Measurements from ENCODE around the gene ARID4B.
"Not testable (repeated sequence)": the region's sequence is repeated elsewhere in the genome, so short reads cannot be mapped to it uniquely, and the experiment has no call there.

The ARID4B gene

DNA sequence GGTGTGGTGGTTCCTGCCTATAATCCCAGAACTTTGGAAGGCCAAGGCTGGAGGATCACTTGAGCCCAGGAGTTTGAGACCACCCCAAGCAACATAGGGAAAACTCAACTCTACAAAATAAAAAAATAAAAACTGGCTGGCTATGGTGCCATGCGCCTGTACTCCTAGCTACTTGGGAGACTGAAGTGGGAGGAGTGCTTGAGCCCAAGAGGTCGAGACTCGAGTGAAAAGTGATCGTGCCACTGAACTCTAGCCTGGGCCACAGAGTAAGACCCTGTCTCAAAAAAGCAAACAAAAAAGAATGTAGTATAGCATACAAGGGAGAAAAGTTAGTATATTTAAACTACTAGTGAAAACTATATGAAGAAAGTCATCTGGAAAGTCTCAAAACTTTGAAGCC, 66.7 kb downstream of the ARID4B start:
- Histone ChIP-seq H3K4me1 (ENCODE audit: control insufficient read depth, insufficient read depth, low read length, poor library complexity, severe bottlenecking) (peaks cover 26% of the 10 kb centered on the region), H3K27me3 (replicated peaks; ENCODE audit: control insufficient read depth, insufficient read depth, low read length, poor library complexity, severe bottlenecking) (no peaks in the 10 kb centered on the region), H3K36me3 (ENCODE audit: control insufficient read depth, insufficient read depth, low read length) (no peaks in the 10 kb centered on the region), H3K4me3 (ENCODE audit: insufficient read depth, low read depth, low read length, poor library complexity, severe bottlenecking) (no peak overlapping the region), H3K9me3 (ENCODE audit: control insufficient read depth, low read length) (no peaks in the 10 kb centered on the region), H3K27ac (ENCODE audit: insufficient read depth, low read length, poor library complexity, severe bottlenecking) (no peak overlapping the region)
- DNase-seq, result no peak

DNA sequence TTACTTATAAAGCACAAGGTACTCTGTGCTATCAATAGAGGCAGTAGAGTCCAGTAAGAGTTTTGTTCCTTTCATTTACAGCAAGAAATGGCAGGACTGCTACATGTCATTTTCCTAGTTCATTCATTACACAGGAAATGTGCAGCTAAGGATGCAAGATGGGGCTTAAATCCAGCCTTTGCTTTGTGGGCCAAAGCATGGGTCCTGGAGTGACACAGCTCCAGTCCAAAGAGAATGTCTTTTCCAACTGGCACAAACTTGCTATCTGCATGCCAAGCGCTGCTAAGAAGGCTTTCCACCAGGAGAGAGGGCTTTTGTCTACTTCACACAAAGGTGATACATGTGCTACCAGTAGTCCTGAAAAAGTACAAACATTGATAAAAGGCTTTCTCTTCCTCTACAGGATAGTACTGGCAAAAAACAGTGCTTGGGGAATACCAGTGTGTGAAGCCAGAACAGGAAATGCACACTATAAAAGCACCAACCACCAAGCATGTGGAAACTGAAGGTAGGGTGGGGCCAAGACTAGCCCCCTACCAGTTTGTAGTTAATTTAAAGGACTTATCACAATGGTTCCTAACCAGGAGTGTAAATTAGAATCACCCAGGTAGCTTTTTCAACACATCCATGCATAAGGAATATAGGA, 68.7 kb downstream of the ARID4B start:
- H3K4me3 ChIP-seq (ENCODE audit: insufficient read depth, low read depth, low read length, poor library complexity, severe bottlenecking), result no peak overlapping the region
- H3K4me1 ChIP-seq (ENCODE audit: control insufficient read depth, insufficient read depth, low read length, poor library complexity, severe bottlenecking), result peaks cover 20% of the 10 kb centered on the region
- no peaks in the 10 kb centered on the region for H3K9me3 ChIP-seq (ENCODE audit: control insufficient read depth, low read length)
- no peaks in the 10 kb centered on the region for H3K36me3 ChIP-seq (ENCODE audit: control insufficient read depth, insufficient read depth, low read length)
- no peak overlapping the region for H3K27ac ChIP-seq (ENCODE audit: insufficient read depth, low read length, poor library complexity, severe bottlenecking)
- DNase-seq, result no peak
- no peaks in the 10 kb centered on the region for H3K27me3 ChIP-seq (replicated peaks; ENCODE audit: control insufficient read depth, insufficient read depth, low read length, poor library complexity, severe bottlenecking)

DNA sequence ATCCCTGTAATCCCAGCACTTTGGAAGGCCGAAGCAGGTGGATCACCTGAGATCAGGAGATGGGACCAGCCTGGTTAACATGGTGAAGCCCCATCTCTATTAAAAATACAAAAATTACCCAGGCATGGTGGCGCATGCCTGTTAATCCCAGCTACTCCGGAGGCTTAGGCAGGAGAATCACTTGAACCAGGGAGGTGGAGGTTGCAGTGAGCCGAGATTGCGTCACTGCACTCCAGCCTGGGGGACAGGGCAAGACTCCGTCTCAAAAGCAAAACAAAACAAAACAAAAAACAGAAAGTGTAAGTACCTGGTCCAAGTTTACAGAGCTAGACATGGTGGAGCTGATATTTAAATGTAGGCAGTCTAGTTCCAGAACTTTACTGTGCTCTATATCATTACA, 69.9 kb downstream of the ARID4B start:
- not testable (repeated sequence) for DNase-seq; H3K27ac ChIP-seq (ENCODE audit: insufficient read depth, low read length, poor library complexity, severe bottlenecking); H3K36me3 ChIP-seq (ENCODE audit: control insufficient read depth, insufficient read depth, low read length); H3K27me3 ChIP-seq (replicated peaks; ENCODE audit: control insufficient read depth, insufficient read depth, low read length, poor library complexity, severe bottlenecking); H3K9me3 ChIP-seq (ENCODE audit: control insufficient read depth, low read length); H3K4me3 ChIP-seq (ENCODE audit: insufficient read depth, low read depth, low read length, poor library complexity, severe bottlenecking)
- H3K4me1 ChIP-seq (ENCODE audit: control insufficient read depth, insufficient read depth, low read length, poor library complexity, severe bottlenecking), result peaks cover 19% of the 10 kb centered on the region

DNA sequence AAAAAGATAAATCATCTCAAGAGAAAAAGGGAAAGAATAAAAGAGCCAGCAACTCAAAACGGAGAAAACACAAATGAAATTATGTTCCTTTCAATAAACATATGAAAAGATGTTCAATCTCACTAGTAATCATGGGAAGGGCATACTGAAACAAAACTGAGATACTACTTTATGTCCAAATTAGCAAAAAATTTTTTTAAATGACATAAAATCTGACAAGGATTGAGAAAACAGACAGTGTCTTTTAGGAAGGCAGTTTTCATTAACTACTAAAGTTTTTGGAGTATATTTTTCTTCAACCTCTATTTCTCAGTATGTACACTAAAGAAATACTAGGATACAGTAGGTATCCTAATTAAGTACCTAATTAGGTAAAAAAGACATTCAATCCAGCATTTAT, 73.3 kb downstream of the ARID4B start:
- Histone ChIP-seq H3K9me3 (ENCODE audit: control insufficient read depth, low read length) (no peaks in the 10 kb centered on the region), H3K27ac (ENCODE audit: insufficient read depth, low read length, poor library complexity, severe bottlenecking) (peak overlapping the region; percentile 0), H3K4me1 (ENCODE audit: control insufficient read depth, insufficient read depth, low read length, poor library complexity, severe bottlenecking) (peaks cover 12% of the 10 kb centered on the region), H3K36me3 (ENCODE audit: control insufficient read depth, insufficient read depth, low read length) (peaks cover 17% of the 10 kb centered on the region), H3K27me3 (replicated peaks; ENCODE audit: control insufficient read depth, insufficient read depth, low read length, poor library complexity, severe bottlenecking) (no peaks in the 10 kb centered on the region), H3K4me3 (ENCODE audit: insufficient read depth, low read depth, low read length, poor library complexity, severe bottlenecking) (no peak overlapping the region)
- no peak for DNase-seq

DNA sequence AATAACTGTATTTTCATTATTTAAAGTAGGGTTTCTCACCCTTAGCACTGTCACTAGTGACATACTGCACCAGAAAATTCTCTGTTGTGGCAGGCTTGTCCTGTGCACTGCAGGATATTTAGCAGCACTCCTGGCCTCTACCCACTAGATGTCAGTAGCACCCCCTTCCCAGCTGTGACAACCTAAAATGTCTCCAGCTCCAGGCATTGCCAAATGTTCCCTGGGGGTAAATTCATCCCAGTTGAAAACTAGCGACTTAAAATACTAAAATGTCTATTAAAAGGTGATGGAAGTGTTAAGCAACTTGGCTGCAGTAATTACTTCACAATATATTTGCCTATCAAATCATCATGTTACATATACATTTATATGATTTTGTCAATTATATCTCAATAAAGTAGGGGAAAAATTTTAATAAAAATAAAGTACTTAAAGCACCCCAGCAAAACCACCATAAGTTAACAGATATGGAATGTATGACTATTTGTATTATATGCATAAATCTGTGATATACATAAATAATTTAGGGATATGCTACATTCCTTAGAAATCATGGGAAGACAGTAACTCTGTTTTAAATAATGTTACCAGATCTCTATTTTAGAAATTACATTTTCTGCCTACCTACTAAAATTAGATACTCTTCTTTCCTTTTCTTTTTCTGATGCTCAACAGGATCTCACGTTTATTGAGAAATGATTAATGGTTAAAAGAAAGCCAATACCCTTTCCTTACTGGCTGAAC, 74.6 kb downstream of the ARID4B start:
- Histone ChIP-seq H3K27ac (ENCODE audit: insufficient read depth, low read length, poor library complexity, severe bottlenecking) (no peak overlapping the region), H3K9me3 (ENCODE audit: control insufficient read depth, low read length) (no peaks in the 10 kb centered on the region), H3K4me1 (ENCODE audit: control insufficient read depth, insufficient read depth, low read length, poor library complexity, severe bottlenecking) (no peaks in the 10 kb centered on the region), H3K36me3 (ENCODE audit: control insufficient read depth, insufficient read depth, low read length) (peaks cover 23% of the 10 kb centered on the region), H3K27me3 (replicated peaks; ENCODE audit: control insufficient read depth, insufficient read depth, low read length, poor library complexity, severe bottlenecking) (no peaks in the 10 kb centered on the region), H3K4me3 (ENCODE audit: insufficient read depth, low read depth, low read length, poor library complexity, severe bottlenecking) (no peak overlapping the region)
- DNase-seq, result peak; percentile 29 to 50 (median 37)

DNA sequence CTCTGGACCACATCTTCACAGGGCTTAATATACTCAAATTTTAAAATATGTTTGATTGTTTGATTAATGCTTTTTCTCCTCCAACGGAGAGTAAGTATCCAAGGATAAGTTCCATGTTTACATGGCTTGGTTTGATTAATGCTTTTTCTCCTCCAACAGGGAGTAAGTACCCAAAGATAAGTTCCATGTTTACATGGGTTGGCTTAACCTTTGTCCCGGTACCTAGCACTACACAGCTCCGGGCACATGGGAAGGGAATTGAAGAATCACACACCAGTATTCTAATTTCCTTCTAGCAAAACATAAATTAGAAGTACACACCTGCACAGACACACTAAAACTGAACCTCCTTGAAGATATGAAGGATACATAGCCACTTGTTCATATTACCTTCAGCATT, 77.5 kb downstream of the ARID4B start:
- no peak overlapping the region for H3K27ac ChIP-seq (ENCODE audit: insufficient read depth, low read length, poor library complexity, severe bottlenecking)
- no peak for DNase-seq
- no peak overlapping the region for H3K4me3 ChIP-seq (ENCODE audit: insufficient read depth, low read depth, low read length, poor library complexity, severe bottlenecking)
- no peaks in the 10 kb centered on the region for H3K27me3 ChIP-seq (replicated peaks; ENCODE audit: control insufficient read depth, insufficient read depth, low read length, poor library complexity, severe bottlenecking)
- peaks cover 10% of the 10 kb centered on the region for H3K4me1 ChIP-seq (ENCODE audit: control insufficient read depth, insufficient read depth, low read length, poor library complexity, severe bottlenecking)
- H3K9me3 ChIP-seq (ENCODE audit: control insufficient read depth, low read length), result no peaks in the 10 kb centered on the region
- peaks cover 33% of the 10 kb centered on the region for H3K36me3 ChIP-seq (ENCODE audit: control insufficient read depth, insufficient read depth, low read length)

DNA sequence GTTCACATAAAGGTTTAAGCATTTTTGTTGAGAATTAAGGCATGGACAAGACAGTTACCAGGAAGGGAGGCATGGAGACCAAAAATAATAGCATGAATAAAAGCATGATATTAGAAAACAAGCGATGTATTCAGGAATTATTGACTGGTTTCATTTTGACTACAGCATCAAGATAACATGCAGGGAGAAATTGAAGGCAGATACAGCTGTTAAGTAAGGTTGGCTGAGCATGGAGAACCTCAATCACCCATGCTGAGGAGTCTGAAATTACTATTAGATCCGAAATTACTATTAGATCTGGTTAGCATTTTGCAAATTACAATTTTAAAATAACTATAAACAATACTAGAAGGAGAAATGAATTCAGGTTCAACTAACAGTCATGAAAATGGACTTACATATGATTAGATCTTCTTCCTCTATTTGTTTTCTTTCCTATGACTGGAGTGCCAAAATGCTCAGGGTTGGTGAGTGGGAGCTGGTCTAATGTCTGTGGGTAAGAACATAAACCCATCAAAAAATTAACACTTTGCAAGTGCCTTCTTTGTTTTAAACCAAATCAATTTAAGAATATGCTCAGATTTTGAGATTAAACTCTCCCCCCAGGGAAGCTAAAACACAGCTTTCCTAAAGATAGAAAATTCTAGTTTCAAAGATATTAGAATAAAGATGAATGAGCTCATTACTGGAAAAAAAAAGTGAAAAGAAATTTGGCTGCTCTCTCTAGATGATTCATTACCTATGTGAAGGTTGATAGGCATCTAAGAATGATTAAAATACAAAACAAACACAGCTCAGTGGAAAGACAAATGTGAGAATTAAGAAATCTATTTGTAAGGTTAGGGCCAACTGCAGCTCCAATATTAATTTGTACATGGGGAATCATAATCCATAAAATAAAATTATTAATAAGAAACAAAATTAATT, 81.7 kb downstream of the ARID4B start:
- Histone ChIP-seq H3K36me3 (ENCODE audit: control insufficient read depth, insufficient read depth, low read length) (peaks cover 26% of the 10 kb centered on the region), H3K27me3 (replicated peaks; ENCODE audit: control insufficient read depth, insufficient read depth, low read length, poor library complexity, severe bottlenecking) (no peaks in the 10 kb centered on the region), H3K9me3 (ENCODE audit: control insufficient read depth, low read length) (no peaks in the 10 kb centered on the region), H3K4me3 (ENCODE audit: insufficient read depth, low read depth, low read length, poor library complexity, severe bottlenecking) (no peak overlapping the region), H3K4me1 (ENCODE audit: control insufficient read depth, insufficient read depth, low read length, poor library complexity, severe bottlenecking) (peaks cover 10% of the 10 kb centered on the region), H3K27ac (ENCODE audit: insufficient read depth, low read length, poor library complexity, severe bottlenecking) (peak overlapping the region; percentile 28)
- no peak for DNase-seq

DNA sequence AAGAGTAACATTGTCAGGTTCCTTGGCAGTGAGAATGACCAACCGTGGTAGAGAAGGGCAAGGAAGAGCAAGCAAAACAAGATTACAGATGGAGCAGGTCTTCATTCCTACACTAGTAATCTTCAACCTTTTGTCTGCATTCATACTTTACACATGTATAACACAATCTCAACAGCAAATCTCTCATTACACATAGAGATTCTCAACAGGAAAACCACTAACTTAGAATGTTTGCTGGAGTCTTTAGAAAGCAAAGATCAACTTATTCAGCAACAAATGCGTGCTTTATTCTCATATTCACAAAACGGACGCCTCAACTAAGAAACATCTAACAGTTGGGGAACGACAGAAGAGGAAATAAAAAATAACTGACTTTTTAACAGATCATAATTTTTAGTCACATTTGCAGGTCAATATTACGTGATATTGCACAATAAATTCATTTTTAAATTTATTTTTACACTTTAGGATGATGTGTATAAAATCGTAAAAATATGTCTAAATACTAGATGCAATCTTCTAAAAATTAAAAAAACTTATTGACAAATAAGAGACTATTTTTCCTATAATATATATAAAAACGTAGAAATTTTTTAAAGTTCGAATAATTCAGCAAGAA, 82.9 kb downstream of the ARID4B start:
- H3K9me3 ChIP-seq (ENCODE audit: control insufficient read depth, low read length), result no peaks in the 10 kb centered on the region
- H3K27me3 ChIP-seq (replicated peaks; ENCODE audit: control insufficient read depth, insufficient read depth, low read length, poor library complexity, severe bottlenecking), result no peaks in the 10 kb centered on the region
- peaks cover 23% of the 10 kb centered on the region for H3K36me3 ChIP-seq (ENCODE audit: control insufficient read depth, insufficient read depth, low read length)
- no peak for DNase-seq
- peaks cover 10% of the 10 kb centered on the region for H3K4me1 ChIP-seq (ENCODE audit: control insufficient read depth, insufficient read depth, low read length, poor library complexity, severe bottlenecking)
- H3K4me3 ChIP-seq (ENCODE audit: insufficient read depth, low read depth, low read length, poor library complexity, severe bottlenecking), result no peak overlapping the region
- no peak overlapping the region for H3K27ac ChIP-seq (ENCODE audit: insufficient read depth, low read length, poor library complexity, severe bottlenecking)

DNA sequence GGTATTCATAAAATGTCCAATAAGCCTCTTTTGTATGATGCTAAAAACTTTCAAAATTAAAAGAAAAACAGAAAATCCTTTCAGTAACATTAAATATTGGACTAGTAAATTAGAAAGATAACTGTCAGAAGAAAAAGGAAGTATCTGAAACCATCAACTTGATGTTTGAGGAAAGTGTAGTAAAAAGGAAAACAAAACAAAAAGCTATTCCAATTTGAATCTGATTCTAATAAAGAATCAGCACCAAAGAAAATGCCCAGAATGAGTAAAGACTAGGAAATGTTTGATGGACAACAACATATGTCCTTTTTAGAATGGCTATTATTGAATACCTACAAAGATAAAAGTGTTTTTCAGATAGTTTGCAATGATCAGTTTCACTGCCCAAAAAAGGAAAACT, 87.0 kb downstream of the ARID4B start:
- Histone ChIP-seq H3K27me3 (replicated peaks; ENCODE audit: control insufficient read depth, insufficient read depth, low read length, poor library complexity, severe bottlenecking) (no peaks in the 10 kb centered on the region), H3K27ac (ENCODE audit: insufficient read depth, low read length, poor library complexity, severe bottlenecking) (no peak overlapping the region), H3K4me3 (ENCODE audit: insufficient read depth, low read depth, low read length, poor library complexity, severe bottlenecking) (no peak overlapping the region), H3K36me3 (ENCODE audit: control insufficient read depth, insufficient read depth, low read length) (peaks cover 31% of the 10 kb centered on the region), H3K9me3 (ENCODE audit: control insufficient read depth, low read length) (no peaks in the 10 kb centered on the region), H3K4me1 (ENCODE audit: control insufficient read depth, insufficient read depth, low read length, poor library complexity, severe bottlenecking) (peaks cover 3% of the 10 kb centered on the region)
- no peak for DNase-seq

Data from effector memory CD4-positive, alpha-beta T cell (primary cell).